ENCODE measurements around the gene MAST1. TPM values are rescaled to one million over a fixed set of nuclear protein-coding genes. Genes with fewer than 3 reads are reported as not detected.
A peak's percentile ranks its signal among the peaks of the same experiment; 100 is the strongest.

Gene MAST1
- total RNA-seq, 1 donor from 2014 or later, result 3.5 TPM

GRCh38 chr19:12847159-12848139, 9.1 kb downstream of the MAST1 start:
- H3K27ac Mint-ChIP-seq, result no peak overlapping the region
- peak; percentile 100 for TF ChIP-seq CTCF (conservative IDR thresholded peaks at IDR 0.05)
- peak; percentile 95 for DNase-seq (ENCODE audit: extremely low spot score, unreplicated experiment)
- H3K27me3 Mint-ChIP-seq, result peaks cover 21% of the 10 kb centered on the region
- no peaks in the 10 kb centered on the region for H3K36me3 Mint-ChIP-seq
- H3K4me1 Mint-ChIP-seq (ENCODE audit: unreplicated experiment), result no peaks in the 10 kb centered on the region
- H3K4me3 Mint-ChIP-seq, result peak overlapping the region; percentile 54
- no peaks in the 10 kb centered on the region for H3K9me3 Mint-ChIP-seq

DNA sequence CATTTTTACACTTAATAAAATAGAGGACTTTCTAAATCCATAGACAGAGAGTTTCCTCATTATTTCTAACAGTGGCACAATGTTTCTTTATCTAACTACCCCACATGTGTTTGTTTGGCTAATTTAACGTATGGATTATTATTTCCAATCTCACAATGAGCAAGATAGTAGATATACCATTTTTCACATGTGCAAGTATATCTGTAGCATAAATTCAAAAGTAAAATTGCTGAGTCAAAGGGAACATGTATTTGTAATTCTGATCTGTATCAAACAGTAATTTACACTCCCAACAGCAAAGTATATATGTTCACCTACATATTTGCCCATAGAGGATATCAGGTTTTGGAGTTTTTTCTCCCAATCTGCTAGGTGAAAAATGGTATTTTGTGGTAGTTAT, 18.3 kb downstream of the MAST1 start:
- H3K4me3 Mint-ChIP-seq, result no peak overlapping the region
- H3K27ac Mint-ChIP-seq, result no peak overlapping the region
- peaks cover 3% of the 10 kb centered on the region for H3K27me3 Mint-ChIP-seq
- TF ChIP-seq CTCF (conservative IDR thresholded peaks at IDR 0.05), result no peak
- no peak for DNase-seq (ENCODE audit: extremely low spot score, unreplicated experiment)
- no peaks in the 10 kb centered on the region for H3K4me1 Mint-ChIP-seq (ENCODE audit: unreplicated experiment)
- H3K9me3 Mint-ChIP-seq, result no peaks in the 10 kb centered on the region
- H3K36me3 Mint-ChIP-seq, result no peaks in the 10 kb centered on the region

DNA sequence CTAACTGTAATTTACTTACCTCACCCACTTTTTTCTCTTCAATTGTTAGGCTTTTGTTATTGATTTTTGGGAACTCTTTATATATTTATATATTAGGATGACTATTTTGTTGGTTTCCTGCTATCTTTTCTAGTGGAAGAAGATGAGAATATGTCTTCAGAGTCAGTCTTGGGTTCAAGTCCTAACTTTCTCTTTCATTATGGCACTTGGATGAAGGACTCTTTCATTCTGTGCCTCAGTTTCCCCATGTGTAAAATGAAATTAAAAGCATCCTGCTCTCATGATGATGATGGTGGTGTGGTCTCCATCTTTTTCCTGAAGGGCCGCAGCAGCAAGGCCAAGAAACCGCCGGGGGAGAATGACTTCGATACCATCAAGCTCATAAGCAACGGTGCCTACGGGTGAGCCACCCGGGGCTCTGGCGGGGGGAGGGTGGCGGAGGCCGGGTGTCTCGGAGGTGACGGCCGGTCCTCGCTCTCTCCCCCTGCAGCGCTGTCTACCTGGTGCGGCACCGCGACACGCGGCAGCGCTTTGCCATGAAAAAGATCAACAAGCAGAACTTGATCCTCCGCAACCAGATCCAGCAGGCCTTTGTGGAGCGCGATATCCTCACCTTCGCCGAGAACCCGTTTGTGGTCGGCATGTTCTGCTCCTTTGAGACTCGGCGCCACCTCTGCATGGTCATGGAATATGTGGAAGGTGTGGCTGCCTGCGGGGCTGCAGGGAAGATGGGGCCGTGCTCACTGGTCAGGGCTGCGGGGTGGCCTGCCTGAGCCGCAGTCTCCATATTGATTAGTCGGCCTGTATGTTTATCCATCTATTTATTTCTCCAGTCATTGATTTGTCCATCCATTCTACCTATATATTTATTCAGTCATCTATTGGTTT, 20.0 kb downstream of the MAST1 start:
- Mint-ChIP-seq H3K27ac (no peak overlapping the region), H3K9me3 (no peaks in the 10 kb centered on the region), H3K27me3 (peaks cover 5% of the 10 kb centered on the region), H3K4me3 (no peak overlapping the region), H3K36me3 (no peaks in the 10 kb centered on the region), H3K4me1 (ENCODE audit: unreplicated experiment) (no peaks in the 10 kb centered on the region)
- no peak for TF ChIP-seq CTCF (conservative IDR thresholded peaks at IDR 0.05)
- no peak for DNase-seq (ENCODE audit: extremely low spot score, unreplicated experiment)

GRCh38 chr19:12859546-12859945, 21.2 kb downstream of the MAST1 start:
- Mint-ChIP-seq H3K27me3 (peaks cover 9% of the 10 kb centered on the region), H3K27ac (no peak overlapping the region), H3K4me3 (no peak overlapping the region), H3K4me1 (ENCODE audit: unreplicated experiment) (no peaks in the 10 kb centered on the region), H3K9me3 (no peaks in the 10 kb centered on the region), H3K36me3 (no peaks in the 10 kb centered on the region)
- no peak for DNase-seq (ENCODE audit: extremely low spot score, unreplicated experiment)
- TF ChIP-seq CTCF (conservative IDR thresholded peaks at IDR 0.05), result no peak

- DNase-seq (ENCODE audit: extremely low spot score, unreplicated experiment), result no peak
- no peak for TF ChIP-seq CTCF (conservative IDR thresholded peaks at IDR 0.05)
- peaks cover 9% of the 10 kb centered on the region for H3K27me3 Mint-ChIP-seq
- no peak overlapping the region for H3K27ac Mint-ChIP-seq
- peaks cover 4% of the 10 kb centered on the region for H3K4me1 Mint-ChIP-seq (ENCODE audit: unreplicated experiment)
- H3K9me3 Mint-ChIP-seq, result no peaks in the 10 kb centered on the region
- H3K4me3 Mint-ChIP-seq, result no peak overlapping the region
- no peaks in the 10 kb centered on the region for H3K36me3 Mint-ChIP-seq
Observed at GRCh38 chr19:12864143-12864542, 25.8 kb downstream of the MAST1 start.

All from type B pancreatic cell (in vitro differentiated cells).